ENCODE measurements around the gene ST8SIA6. TPM values are rescaled to one million over a fixed set of nuclear protein-coding genes. Genes with fewer than 3 reads are reported as not detected.
"Not testable (repeated sequence)": the region's sequence is repeated elsewhere in the genome, so short reads cannot be mapped to it uniquely, and the experiment has no call there.

The ST8SIA6 gene
- total and polyA plus RNA-seq, 2 of the 8 experiments (the other 6 are each of a cell fraction or from before 2014, with no cell fraction given) = 0.70 to 1.1 TPM

DNA sequence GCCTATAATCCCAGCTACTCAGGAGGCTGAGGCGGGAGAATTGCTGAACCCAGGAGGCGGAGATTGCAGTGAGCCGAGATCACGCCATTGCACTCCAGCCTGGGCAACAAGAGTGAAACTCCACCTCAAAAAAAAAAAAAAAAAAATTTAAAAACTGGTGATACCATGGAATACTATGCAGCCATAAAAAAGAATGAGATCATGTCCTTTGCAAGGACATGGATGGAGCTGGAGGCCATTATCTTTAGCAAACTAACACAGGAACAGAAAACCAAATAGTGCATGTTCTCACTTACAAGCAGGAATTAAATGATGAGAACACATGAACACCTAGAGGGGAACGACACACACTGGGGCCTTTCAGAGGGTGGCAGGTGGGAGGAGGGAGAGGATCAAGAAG is 44.6 kb upstream of the ST8SIA6 start:
- H4K91ac ChIP-seq (replicated peaks; ENCODE audit: insufficient read length, low read length); H2AK5ac ChIP-seq (ENCODE audit: low read depth, low read length); H3K36me3 ChIP-seq (ENCODE audit: control insufficient read depth in 2 of 4, insufficient read depth in 4 of 4, low read length in 3 of 4); H3K4me3 ChIP-seq (ENCODE audit: extremely low read depth in 1 of 4, insufficient read depth in 2 of 4, low read depth in 3 of 4, low read length in 4 of 4); H3K9ac ChIP-seq (replicated peaks in 1 of 4; ENCODE audit: extremely low read depth in 1 of 4, low read depth in 3 of 4, low read length in 3 of 4); H3K9me3 ChIP-seq (ENCODE audit: insufficient read depth in 2 of 2, low read depth in 1 of 2, low read length in 1 of 2); H3K79me1 ChIP-seq (ENCODE audit: low read depth, low read length); H3K23me2 ChIP-seq (ENCODE audit: low read depth, low read length); FAIRE-seq; H2BK20ac ChIP-seq (ENCODE audit: low read length); H4K5ac ChIP-seq (ENCODE audit: insufficient read length, low read depth, low read length); POLR2A ChIA-PET (ENCODE audit: partially characterized antibody); H2BK12ac ChIP-seq (ENCODE audit: low read depth, low read length); H3K18ac ChIP-seq (ENCODE audit: extremely low read depth, low read length); H3K4me1 ChIP-seq (replicated peaks in 1 of 4; ENCODE audit: control insufficient read depth in 3 of 4, insufficient read depth in 4 of 4, low read length in 3 of 4); H2AFZ ChIP-seq (ENCODE audit: low read length); H4K8ac ChIP-seq (ENCODE audit: extremely low read depth, insufficient read depth, low read length); DNase-seq (ENCODE audit: low read depth in 1 of 2, low spot score in 2 of 2); H3K27ac ChIP-seq (ENCODE audit: low read depth, low read length); H3K4me2 ChIP-seq (ENCODE audit: insufficient read depth in 1 of 2, low read depth in 2 of 2, low read length in 2 of 2); H3K27me3 ChIP-seq (replicated peaks in 1 of 4; ENCODE audit: control insufficient read depth in 3 of 4, extremely low read depth in 1 of 4, insufficient read depth in 3 of 4, low read length in 3 of 4); H2BK15ac ChIP-seq (ENCODE audit: low read length); H3K23ac ChIP-seq (ENCODE audit: insufficient read length); H3K56ac ChIP-seq (replicated peaks; ENCODE audit: insufficient read length, low read depth, low read length); H2BK5ac ChIP-seq (ENCODE audit: low read depth, low read length); H3K14ac ChIP-seq (ENCODE audit: insufficient read length); H3K4ac ChIP-seq (replicated peaks; ENCODE audit: insufficient read length, low read depth, low read length); H4K20me1 ChIP-seq (replicated peaks in 1 of 2; ENCODE audit: control insufficient read depth in 1 of 2, insufficient read depth in 2 of 2, low read length in 2 of 2); H3K79me2 ChIP-seq (ENCODE audit: control insufficient read depth in 1 of 2, insufficient read depth in 2 of 2, low read length in 2 of 2); H2BK120ac ChIP-seq (replicated peaks; ENCODE audit: low read depth, low read length): not testable (repeated sequence)
- CTCF ChIA-PET (ENCODE audit: partially characterized antibody) = interaction anchor here (0.6 kb wide), 1 partner anchor 12 kb away, joined by 5 read pairs; no protein-coding TSS in a partner anchor
- 91% methylated on average over 5 of the region's 5 CpGs; no CpG with 5 or more reads in 1 of the 2 experiments for WGBS, 2 experiments (ENCODE audit: extremely low coverage in 1 of 2, insufficient coverage in 1 of 2, insufficient read length in 1 of 2, insufficient replicate concordance in 2 of 2, low coverage in 1 of 2, low lambda C conversion rate in 2 of 2, missing lambda C conversion rate in 1 of 2)

All from H1 (cell line).